Liver (tissue), 3 donors: Measurements from ENCODE around the gene RICTOR.

Experiments used
- EGR1 ChIP-seq, 2 donors: IDR thresholded peaks; 2 replicates each; pipeline ENCODE4 v1.6.1; 2016 to 2018; ENCODE audit warnings: antibody characterized with exemption in 2 of 2, low read depth in 2 of 2
- FOXA1 ChIP-seq: IDR thresholded peaks from 2 replicates; pipeline ENCODE4 v1.6.1; 2016; ENCODE audit warnings: antibody characterized with exemption
- HNF4G ChIP-seq: IDR thresholded peaks from 2 replicates; pipeline ENCODE4 v1.6.1; 2016; ENCODE audit warnings: antibody characterized with exemption
- JUND ChIP-seq, 2 donors: IDR thresholded peaks; 2 replicates each; pipeline ENCODE4 v1.6.1; 2016; ENCODE audit warnings: antibody characterized with exemption in 2 of 2
- RAD21 ChIP-seq, 2 donors: IDR thresholded peaks; 2 replicates each; pipeline ENCODE4 v1.6.1; 2016; ENCODE audit warnings: antibody characterized with exemption in 2 of 2, mild to moderate bottlenecking in 2 of 2
- REST ChIP-seq: IDR thresholded peaks from 2 replicates; pipeline ENCODE4 v1.6.1; 2016; ENCODE audit warnings: antibody characterized with exemption, mild to moderate bottlenecking
- RXRA ChIP-seq, 2 donors: IDR thresholded peaks; 2 replicates each; pipeline ENCODE4 v1.6.1; 2017 to 2018; ENCODE audit warnings: antibody characterized with exemption in 2 of 2, mild to moderate bottlenecking in 1 of 2
- TAF1 ChIP-seq: conservative IDR thresholded peaks from 2 replicates; pipeline ENCODE4 v1.6.1; 2016; ENCODE audit warnings: antibody characterized with exemption, mild to moderate bottlenecking
- TF ChIP-seq, protein P1 (sequence below): fragments of 150-350 bp; IDR thresholded peaks from 2 replicates; pipeline ENCODE4 v1.5.1; 2017; ENCODE audit warnings: improper control_type of control experiment, low read depth, low read length; ENCODE audit not compliant: missing input control
- TF ChIP-seq, protein P2 (sequence below): IDR thresholded peaks from 2 replicates; pipeline ENCODE4 v1.6.1; 2016; ENCODE audit warnings: antibody characterized with exemption
- TF ChIP-seq, protein P3 (sequence below): IDR thresholded peaks from 2 replicates; pipeline ENCODE4 v1.6.1; 2016; ENCODE audit warnings: antibody characterized with exemption
- donor health status: healthy.
- donor health status: healthy.

- TF ChIP-seq EGR1 (IDR thresholded peaks at IDR 0.05; ENCODE audit: low read depth in 2 of 2) (no peak), RAD21 (IDR thresholded peaks at IDR 0.05) (no peak), RXRA (IDR thresholded peaks at IDR 0.05) (no peak), JUND (IDR thresholded peaks at IDR 0.05) (no peak), FOXA1 (no peak), TAF1 (no peak), HNF4G (no peak), REST (no peak)
- TF ChIP-seq, protein P1, sequence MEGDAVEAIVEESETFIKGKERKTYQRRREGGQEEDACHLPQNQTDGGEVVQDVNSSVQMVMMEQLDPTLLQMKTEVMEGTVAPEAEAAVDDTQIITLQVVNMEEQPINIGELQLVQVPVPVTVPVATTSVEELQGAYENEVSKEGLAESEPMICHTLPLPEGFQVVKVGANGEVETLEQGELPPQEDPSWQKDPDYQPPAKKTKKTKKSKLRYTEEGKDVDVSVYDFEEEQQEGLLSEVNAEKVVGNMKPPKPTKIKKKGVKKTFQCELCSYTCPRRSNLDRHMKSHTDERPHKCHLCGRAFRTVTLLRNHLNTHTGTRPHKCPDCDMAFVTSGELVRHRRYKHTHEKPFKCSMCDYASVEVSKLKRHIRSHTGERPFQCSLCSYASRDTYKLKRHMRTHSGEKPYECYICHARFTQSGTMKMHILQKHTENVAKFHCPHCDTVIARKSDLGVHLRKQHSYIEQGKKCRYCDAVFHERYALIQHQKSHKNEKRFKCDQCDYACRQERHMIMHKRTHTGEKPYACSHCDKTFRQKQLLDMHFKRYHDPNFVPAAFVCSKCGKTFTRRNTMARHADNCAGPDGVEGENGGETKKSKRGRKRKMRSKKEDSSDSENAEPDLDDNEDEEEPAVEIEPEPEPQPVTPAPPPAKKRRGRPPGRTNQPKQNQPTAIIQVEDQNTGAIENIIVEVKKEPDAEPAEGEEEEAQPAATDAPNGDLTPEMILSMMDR: no peak
- TF ChIP-seq, protein P2, sequence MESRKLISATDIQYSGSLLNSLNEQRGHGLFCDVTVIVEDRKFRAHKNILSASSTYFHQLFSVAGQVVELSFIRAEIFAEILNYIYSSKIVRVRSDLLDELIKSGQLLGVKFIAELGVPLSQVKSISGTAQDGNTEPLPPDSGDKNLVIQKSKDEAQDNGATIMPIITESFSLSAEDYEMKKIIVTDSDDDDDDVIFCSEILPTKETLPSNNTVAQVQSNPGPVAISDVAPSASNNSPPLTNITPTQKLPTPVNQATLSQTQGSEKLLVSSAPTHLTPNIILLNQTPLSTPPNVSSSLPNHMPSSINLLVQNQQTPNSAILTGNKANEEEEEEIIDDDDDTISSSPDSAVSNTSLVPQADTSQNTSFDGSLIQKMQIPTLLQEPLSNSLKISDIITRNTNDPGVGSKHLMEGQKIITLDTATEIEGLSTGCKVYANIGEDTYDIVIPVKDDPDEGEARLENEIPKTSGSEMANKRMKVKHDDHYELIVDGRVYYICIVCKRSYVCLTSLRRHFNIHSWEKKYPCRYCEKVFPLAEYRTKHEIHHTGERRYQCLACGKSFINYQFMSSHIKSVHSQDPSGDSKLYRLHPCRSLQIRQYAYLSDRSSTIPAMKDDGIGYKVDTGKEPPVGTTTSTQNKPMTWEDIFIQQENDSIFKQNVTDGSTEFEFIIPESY: no peak
- TF ChIP-seq, protein P3, sequence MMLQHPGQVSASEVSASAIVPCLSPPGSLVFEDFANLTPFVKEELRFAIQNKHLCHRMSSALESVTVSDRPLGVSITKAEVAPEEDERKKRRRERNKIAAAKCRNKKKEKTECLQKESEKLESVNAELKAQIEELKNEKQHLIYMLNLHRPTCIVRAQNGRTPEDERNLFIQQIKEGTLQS: no peak
Measured at GRCh38 chr5:38940230-38940858, 133.9 kb downstream of the RICTOR start.
